ENCODE measurements around the gene GREM2.

The GREM2 gene

GRCh38 chr1:240610636-240611035, 1.3 kb downstream of the GREM2 start:
- H3K4me3 ChIP-seq (ENCODE audit: low read depth, low read length) = no peak overlapping the region

GRCh38 chr1:240609527-240610060, 2.4 kb downstream of the GREM2 start:
- H3K4me3 ChIP-seq (ENCODE audit: low read depth, low read length) = no peak overlapping the region

- no peak overlapping the region for H3K4me3 ChIP-seq (ENCODE audit: low read depth, low read length)
Measured at GRCh38 chr1:240608707-240609106, 3.2 kb downstream of the GREM2 start.

- no peak overlapping the region for H3K4me3 ChIP-seq (ENCODE audit: low read depth, low read length)
Measured at GRCh38 chr1:240607006-240607405, 4.9 kb downstream of the GREM2 start.

GRCh38 chr1:240602189-240602588, 9.8 kb downstream of the GREM2 start:
- H3K4me3 ChIP-seq (ENCODE audit: low read depth, low read length) = no peak overlapping the region

- H3K4me3 ChIP-seq (ENCODE audit: low read depth, low read length) = no peak overlapping the region
Measured at GRCh38 chr1:240599830-240600229, 12.1 kb downstream of the GREM2 start.

GRCh38 chr1:240599299-240599698, 12.7 kb downstream of the GREM2 start:
- H3K4me3 ChIP-seq (ENCODE audit: low read depth, low read length) = no peak overlapping the region

- H3K4me3 ChIP-seq (ENCODE audit: low read depth, low read length) = no peak overlapping the region
Measured at GRCh38 chr1:240598216-240599001, 13.5 kb downstream of the GREM2 start.

GRCh38 chr1:240597153-240597745, 14.7 kb downstream of the GREM2 start:
- no peak overlapping the region for H3K4me3 ChIP-seq (ENCODE audit: low read depth, low read length)

GRCh38 chr1:240595476-240595875, 16.5 kb downstream of the GREM2 start:
- no peak overlapping the region for H3K4me3 ChIP-seq (ENCODE audit: low read depth, low read length)

- H3K4me3 ChIP-seq (ENCODE audit: low read depth, low read length) = no peak overlapping the region
Measured at GRCh38 chr1:240591564-240591963, 20.4 kb downstream of the GREM2 start.

GRCh38 chr1:240591078-240591477, 20.9 kb downstream of the GREM2 start:
- no peak overlapping the region for H3K4me3 ChIP-seq (ENCODE audit: low read depth, low read length)

- no peak overlapping the region for H3K4me3 ChIP-seq (ENCODE audit: low read depth, low read length)
Measured at GRCh38 chr1:240589585-240590110, 22.3 kb downstream of the GREM2 start.

GRCh38 chr1:240586006-240586405, 25.9 kb downstream of the GREM2 start:
- no peak overlapping the region for H3K4me3 ChIP-seq (ENCODE audit: low read depth, low read length)

GRCh38 chr1:240582953-240583352, 29.0 kb downstream of the GREM2 start:
- no peak overlapping the region for H3K4me3 ChIP-seq (ENCODE audit: low read depth, low read length)

- no peak overlapping the region for H3K4me3 ChIP-seq (ENCODE audit: low read depth, low read length)
Measured at GRCh38 chr1:240579511-240579910, 32.4 kb downstream of the GREM2 start.

- no peak overlapping the region for H3K4me3 ChIP-seq (ENCODE audit: low read depth, low read length)
Measured at GRCh38 chr1:240577095-240577494, 34.9 kb downstream of the GREM2 start.

GRCh38 chr1:240575981-240576662, 35.8 kb downstream of the GREM2 start:
- no peak overlapping the region for H3K4me3 ChIP-seq (ENCODE audit: low read depth, low read length)

- no peak overlapping the region for H3K4me3 ChIP-seq (ENCODE audit: low read depth, low read length)
Measured at GRCh38 chr1:240572328-240572727, 39.6 kb downstream of the GREM2 start.

- no peak overlapping the region for H3K4me3 ChIP-seq (ENCODE audit: low read depth, low read length)
Measured at GRCh38 chr1:240571782-240572181, 40.2 kb downstream of the GREM2 start.

GRCh38 chr1:240567066-240567465, 44.9 kb downstream of the GREM2 start:
- H3K4me3 ChIP-seq (ENCODE audit: low read depth, low read length) = no peak overlapping the region

- H3K4me3 ChIP-seq (ENCODE audit: low read depth, low read length) = no peak overlapping the region
Measured at GRCh38 chr1:240562779-240563178, 49.2 kb downstream of the GREM2 start.

All from iPS-11a (cell line).